Tibial nerve (tissue), 4 donors: ENCODE results near the gene PLCB1. TPM values are rescaled to one million over a fixed set of nuclear protein-coding genes. Genes with fewer than 3 reads are reported as not detected.

Source experiments
- DNase-seq, 2 donors: peaks; one replicate each; pipeline ENCODE4 v3.0.0-alpha.2; 2019; ENCODE audit warnings: low spot score in 2 of 2
- H3K27ac ChIP-seq, 4 donors: fragments of 200-600 bp; sonication (generic) in 3 of 4; one replicate each; pipeline ENCODE4 v1.5.1; 2017 to 2019; ENCODE audit warnings: mild to moderate bottlenecking in 1 of 4
- H3K27me3 ChIP-seq, 2 donors: fragments of 200-600 bp; sonication (generic) in 1 of 2; one replicate each; pipeline versions ENCODE4 v1.5.1 to v1.6.0; 2017 to 2019
- H3K36me3 ChIP-seq, 3 donors: fragments of 200-600 bp; sonication (generic); one replicate each; pipeline ENCODE4 v1.5.1; 2018 to 2019
- H3K4me1 ChIP-seq, 4 donors: fragments of 200-600 bp; sonication (generic) in 3 of 4; one replicate each; pipeline ENCODE4 v1.5.1; 2017 to 2019
- H3K4me3 ChIP-seq, 4 donors: fragments of 200-600 bp; sonication (generic) in 3 of 4; one replicate each; pipeline ENCODE4 v1.5.1; 2017 to 2019; ENCODE audit warnings: mild to moderate bottlenecking in 1 of 4, moderate library complexity in 1 of 4
- H3K9me3 ChIP-seq, 4 donors: fragments of 200-600 bp; sonication (generic) in 3 of 4; one replicate each; pipeline ENCODE4 v1.5.1; 2017 to 2019
- EP300 ChIP-seq, 2 donors: sonication (generic); formaldehyde crosslinking; IDR thresholded peaks; one replicate each; pipeline ENCODE4 v1.6.1; 2017; ENCODE audit warnings: antibody characterized with exemption in 2 of 2, mild to moderate bottlenecking in 1 of 2
- POLR2A ChIP-seq, 2 donors: fragments of 450-650 bp; IDR thresholded peaks; one replicate each; pipeline ENCODE4 v1.6.1; 2017; ENCODE audit warnings: antibody characterized with exemption in 2 of 2, mild to moderate bottlenecking in 2 of 2, moderate library complexity in 2 of 2
- WGBS, 2 donors: methylation state at CpG; one replicate each; pipeline ENCODE4 v1.1.5; 2018; 5-methylcytosine and 5-hydroxymethylcytosine counted together
- total RNA-seq, 4 donors: library from RNA; depleted of rRNA; stranded (reverse); fragments of >200 nt; gene quantifications; one replicate each; pipeline ENCODE4 v1.1.0, GENCODE V29; 2016
- TF ChIP-seq, protein P1 (sequence below), 5 experiments: fragments of 200-600 bp in 3 of 5; fragments of 450-650 bp in 2 of 5; sonication (generic) in 3 of 5; IDR thresholded peaks; one replicate each; pipeline ENCODE4 v1.5.1; 2016 to 2019; ENCODE audit warnings: antibody characterized with exemption in 5 of 5, mild to moderate bottlenecking in 3 of 5, moderate library complexity in 2 of 5

Gene PLCB1
- total RNA-seq, 4 donors from 2014 or later: 34.7 to 52.8 (median 39.2) TPM

DNA sequence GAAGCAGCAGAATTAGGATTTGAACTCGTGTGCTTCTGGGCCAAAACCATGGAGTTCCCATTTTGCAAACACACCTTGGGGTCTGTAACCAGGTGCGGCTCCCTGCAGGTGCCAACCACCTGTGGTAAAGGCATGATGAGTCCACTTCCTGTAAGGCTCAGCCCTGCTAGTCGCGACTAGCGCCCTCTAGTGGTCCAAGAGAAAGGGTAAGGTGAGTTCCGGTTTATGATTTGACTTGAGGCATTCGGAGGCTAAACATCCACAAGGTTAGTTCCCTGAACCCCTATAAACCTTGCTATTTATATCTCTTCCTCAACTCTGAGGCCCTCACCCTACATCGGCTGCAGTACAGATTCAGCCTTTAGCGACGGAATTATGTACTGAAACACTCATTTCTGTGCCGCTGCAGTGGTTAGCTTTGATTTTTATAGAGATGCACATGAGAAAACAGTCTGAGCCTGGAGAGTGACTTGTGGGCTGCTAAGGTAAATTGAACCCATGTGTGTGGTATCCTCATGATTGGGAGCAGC lies 173.4 kb downstream of the PLCB1 start:
- no peaks in the 10 kb centered on the region for H3K27me3 ChIP-seq
- H3K4me3 ChIP-seq: no peak overlapping the region
- H3K36me3 ChIP-seq: no peaks in the 10 kb centered on the region
- 51 to 69% methylated on average over 11 of the region's 11 CpGs for WGBS, 2 donors
- DNase-seq: peak in 1 of 2 donors; percentile 25
- TF ChIP-seq, protein P1, sequence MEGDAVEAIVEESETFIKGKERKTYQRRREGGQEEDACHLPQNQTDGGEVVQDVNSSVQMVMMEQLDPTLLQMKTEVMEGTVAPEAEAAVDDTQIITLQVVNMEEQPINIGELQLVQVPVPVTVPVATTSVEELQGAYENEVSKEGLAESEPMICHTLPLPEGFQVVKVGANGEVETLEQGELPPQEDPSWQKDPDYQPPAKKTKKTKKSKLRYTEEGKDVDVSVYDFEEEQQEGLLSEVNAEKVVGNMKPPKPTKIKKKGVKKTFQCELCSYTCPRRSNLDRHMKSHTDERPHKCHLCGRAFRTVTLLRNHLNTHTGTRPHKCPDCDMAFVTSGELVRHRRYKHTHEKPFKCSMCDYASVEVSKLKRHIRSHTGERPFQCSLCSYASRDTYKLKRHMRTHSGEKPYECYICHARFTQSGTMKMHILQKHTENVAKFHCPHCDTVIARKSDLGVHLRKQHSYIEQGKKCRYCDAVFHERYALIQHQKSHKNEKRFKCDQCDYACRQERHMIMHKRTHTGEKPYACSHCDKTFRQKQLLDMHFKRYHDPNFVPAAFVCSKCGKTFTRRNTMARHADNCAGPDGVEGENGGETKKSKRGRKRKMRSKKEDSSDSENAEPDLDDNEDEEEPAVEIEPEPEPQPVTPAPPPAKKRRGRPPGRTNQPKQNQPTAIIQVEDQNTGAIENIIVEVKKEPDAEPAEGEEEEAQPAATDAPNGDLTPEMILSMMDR (IDR thresholded peaks at IDR 0.05): peak in 3 of 5 experiments; percentile 23 to 39 (median 27)
- no peak for TF ChIP-seq POLR2A (IDR thresholded peaks at IDR 0.05)
- no peaks in the 10 kb centered on the region for H3K9me3 ChIP-seq
- peaks cover 0 to 9% (median 0%) of the 10 kb centered on the region in 4 donors for H3K4me1 ChIP-seq
- H3K27ac ChIP-seq: no peak overlapping the region

GRCh38 chr20:8306937-8307336 lies 174.9 kb downstream of the PLCB1 start:
- H3K27ac ChIP-seq: no peak overlapping the region

GRCh38 chr20:8309634-8310033 lies 177.6 kb downstream of the PLCB1 start:
- no peaks in the 10 kb centered on the region for H3K27me3 ChIP-seq
- peaks cover 0 to 6% (median 0%) of the 10 kb centered on the region in 4 donors for H3K9me3 ChIP-seq
- 57 to 60% methylated on average over 5 of the region's 5 CpGs for WGBS, 2 donors
- no peak overlapping the region for H3K27ac ChIP-seq
- no peaks in the 10 kb centered on the region for H3K4me1 ChIP-seq
- H3K36me3 ChIP-seq: no peaks in the 10 kb centered on the region
- H3K4me3 ChIP-seq: no peak overlapping the region
- TF ChIP-seq EP300 (IDR thresholded peaks at IDR 0.05): no peak
- TF ChIP-seq, protein P1 (IDR thresholded peaks at IDR 0.05): no peak
- TF ChIP-seq POLR2A (IDR thresholded peaks at IDR 0.05): no peak
- no peak for DNase-seq

More at GRCh38 chr20:8306937-8307336, 174.9 kb downstream of the PLCB1 start:
- Histone ChIP-seq H3K4me3 (no peak overlapping the region), H3K4me1 (peaks cover 0 to 9% (median 0%) of the 10 kb centered on the region in 4 donors), H3K36me3 (no peaks in the 10 kb centered on the region), H3K27me3 (no peaks in the 10 kb centered on the region), H3K9me3 (no peaks in the 10 kb centered on the region)
- WGBS, 2 donors: 38 to 42% methylated on average over 3 of the region's 3 CpGs
- DNase-seq: no peak
- TF ChIP-seq, protein P1 (IDR thresholded peaks at IDR 0.05): no peak
- TF ChIP-seq POLR2A (IDR thresholded peaks at IDR 0.05) (no peak), EP300 (IDR thresholded peaks at IDR 0.05) (no peak)

DNA sequence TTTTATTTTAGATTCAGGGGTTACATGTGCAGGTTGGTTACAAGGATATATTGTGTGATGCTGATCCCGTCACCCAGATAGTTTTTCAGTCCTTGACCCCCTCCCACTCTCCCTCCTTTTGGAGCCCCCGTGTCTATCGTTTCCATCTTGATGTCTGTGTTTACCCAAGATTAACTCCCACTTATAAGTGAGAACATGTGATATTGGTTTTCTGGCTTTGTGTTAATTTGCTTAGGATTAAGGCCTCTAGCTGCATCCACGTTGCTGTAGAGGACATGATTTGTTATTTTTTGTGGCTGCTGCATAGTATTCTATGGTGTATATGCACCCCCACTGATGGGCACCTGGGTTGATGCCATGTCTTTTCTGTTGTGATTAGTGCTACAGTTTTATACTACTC lies 178.6 kb downstream of the PLCB1 start:
- Histone ChIP-seq H3K4me3 (no peak overlapping the region), H3K4me1 (no peaks in the 10 kb centered on the region), H3K9me3 (peaks cover 0 to 6% (median 0%) of the 10 kb centered on the region in 4 donors), H3K36me3 (no peaks in the 10 kb centered on the region), H3K27me3 (no peaks in the 10 kb centered on the region), H3K27ac (no peak overlapping the region)
- DNase-seq: no peak
- TF ChIP-seq POLR2A (IDR thresholded peaks at IDR 0.05) (no peak), EP300 (IDR thresholded peaks at IDR 0.05) (no peak)
- TF ChIP-seq, protein P1 (IDR thresholded peaks at IDR 0.05): no peak
- 73 to 79% methylated on average over 4 of the region's 4 CpGs for WGBS, 2 donors

DNA sequence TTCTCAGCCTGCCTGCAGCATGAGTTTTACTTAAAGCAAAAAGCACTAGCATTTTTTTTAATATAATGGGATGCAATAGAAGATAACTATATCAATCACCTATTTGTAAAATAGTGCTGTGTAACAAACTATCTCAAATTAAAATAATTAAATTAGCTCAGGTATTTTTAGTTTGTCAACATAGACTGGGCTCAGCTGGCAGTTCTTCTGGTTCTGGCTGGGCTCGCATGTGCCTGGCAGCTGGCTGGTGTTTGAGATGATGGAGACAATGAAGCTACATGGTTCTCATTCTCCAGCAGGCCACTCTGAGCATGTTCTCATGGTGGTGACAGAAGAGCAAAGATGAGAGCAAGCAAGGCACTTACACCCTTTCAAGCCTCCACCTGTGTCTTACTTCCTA lies 181.0 kb downstream of the PLCB1 start:
- Histone ChIP-seq H3K36me3 (no peaks in the 10 kb centered on the region), H3K9me3 (peaks cover 0 to 6% (median 0%) of the 10 kb centered on the region in 4 donors), H3K4me3 (no peak overlapping the region), H3K4me1 (peaks cover 0 to 3% (median 0%) of the 10 kb centered on the region in 4 donors), H3K27ac (no peak overlapping the region), H3K27me3 (no peaks in the 10 kb centered on the region)
- WGBS, 2 donors: 92 to 100% methylated on average over 1 of the region's 1 CpG
- no peak for TF ChIP-seq EP300 (IDR thresholded peaks at IDR 0.05)
- TF ChIP-seq POLR2A (IDR thresholded peaks at IDR 0.05): no peak
- TF ChIP-seq, protein P1 (IDR thresholded peaks at IDR 0.05): no peak
- no peak for DNase-seq
